A673 (cell line): ENCODE measurements around the gene MTCH1. TPM values are rescaled to one million over a fixed set of nuclear protein-coding genes. Genes with fewer than 3 reads are reported as not detected.

Experiments
- BruUV-seq: library from RNA; stranded (reverse); fragments of 400-500 nt; replicated peaks from 2 replicates; lab custom pipeline; 2021; lab: Mats Ljungman, UMichigan
- CTCF ChIA-PET: fragments of 300-600 bp; sonication (Branson Sonifier 250); formaldehyde crosslinking; loops from one replicate; lab custom pipeline; 2022; ENCODE audit warnings: antibody characterized with exemption; lab: Charles Lee
- POLR2A ChIA-PET: fragments of 300-600 bp; sonication (Branson Sonifier 250); formaldehyde crosslinking; loops from one replicate; lab custom pipeline; 2022; ENCODE audit warnings: antibody characterized with exemption; ENCODE audit not compliant: low non-redundant PET; lab: Charles Lee
- DNase-seq: peaks from one replicate; pipeline ENCODE4 v3.0.0-alpha.2; 2015; ENCODE audit warnings: low spot score
- H3K27ac ChIP-seq: fragments of 200-600 bp; sonication (generic); 2 replicates; pipeline ENCODE4 v1.5.1; 2016; ENCODE audit warnings: mixed run types, low read depth, mild to moderate bottlenecking, mixed read lengths, antibody characterized with exemption, low read length; ENCODE audit not compliant: poor library complexity, severe bottlenecking
- H3K27me3 ChIP-seq: fragments of 200-600 bp; sonication (generic); replicated peaks from 2 replicates; pipeline ENCODE4 v1.6.1; 2017; ENCODE audit warnings: mixed run types, low read depth, mild to moderate bottlenecking, mixed read lengths, antibody characterized with exemption, low read length; ENCODE audit not compliant: insufficient read depth, poor library complexity
- H3K36me3 ChIP-seq: fragments of 200-600 bp; sonication (generic); 2 replicates; pipeline ENCODE4 v1.6.1; 2016; ENCODE audit warnings: mixed run types, mild to moderate bottlenecking, mixed read lengths, antibody characterized with exemption, low read length; ENCODE audit not compliant: insufficient read depth, poor library complexity, severe bottlenecking
- H3K4me1 ChIP-seq: fragments of 200-600 bp; sonication (generic); 2 replicates; pipeline ENCODE4 v1.6.1; 2017; ENCODE audit warnings: mixed run types, mild to moderate bottlenecking, mixed read lengths, antibody characterized with exemption, low read length; ENCODE audit not compliant: insufficient read depth, poor library complexity, severe bottlenecking
- H3K4me3 ChIP-seq: fragments of 200-600 bp; sonication (generic); 2 replicates; pipeline ENCODE4 v1.5.1; 2016; ENCODE audit warnings: low read depth, mixed run types, mild to moderate bottlenecking, mixed read lengths, low read length; ENCODE audit not compliant: poor library complexity, severe bottlenecking
- H3K9me3 ChIP-seq: fragments of 200-600 bp; sonication (generic); 2 replicates; pipeline ENCODE4 v1.6.1; 2016; ENCODE audit warnings: mixed run types, low read depth, mild to moderate bottlenecking, mixed read lengths, antibody characterized with exemption, low read length; ENCODE audit not compliant: poor library complexity, severe bottlenecking
- EZH2 ChIP-seq: fragments of 200-600 bp; sonication (generic); IDR thresholded peaks from 2 replicates; pipeline ENCODE4 v1.6.1; 2017; ENCODE audit warnings: borderline replicate concordance, low read depth, mild to moderate bottlenecking, mixed read lengths, antibody characterized with exemption, low read length; ENCODE audit not compliant: poor library complexity, severe bottlenecking
- intact Hi-C: fragments of 100-400 bp; cut with micrococcal nuclease; formaldehyde crosslinking; loops from one replicate; pipeline ENCODE4 v1.10.0; 2022; ENCODE audit not compliant: unreplicated experiment
- total RNA-seq: library from RNA; stranded (reverse); gene quantifications from 2 replicates; pipeline ENCODE4 v1.2.3, GENCODE V29; 2021
- TF ChIP-seq, protein P1 (sequence below): fragments of 300-800, 200-600 bp; sonication (generic); conservative IDR thresholded peaks from 2 replicates; pipeline ENCODE4 v1.5.1; 2017; ENCODE audit warnings: low read depth, mild to moderate bottlenecking, antibody characterized with exemption, low read length, moderate library complexity, mixed read lengths

Gene MTCH1
- total RNA-seq, 1 experiment from 2014 or later, result 242 TPM

DNA sequence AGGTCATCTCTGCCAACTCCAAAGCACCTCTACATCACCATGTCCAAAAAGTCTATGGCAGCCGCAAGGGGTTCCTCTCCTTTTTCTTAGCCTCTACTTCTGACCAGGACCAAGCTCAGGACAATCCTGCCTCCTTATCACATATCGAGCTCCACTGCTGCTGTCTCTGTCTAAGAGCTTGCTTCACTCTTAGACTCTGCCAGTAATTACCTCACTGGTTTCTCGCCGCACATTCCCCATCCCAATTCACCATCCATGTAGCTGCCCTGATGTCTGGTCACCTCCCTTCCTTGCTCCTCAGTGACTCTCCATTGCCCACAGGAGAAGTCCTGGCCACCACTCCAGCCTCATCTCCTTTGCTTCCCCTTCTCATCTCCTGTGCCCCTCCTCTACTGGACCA lies 55.5 kb downstream of the MTCH1 start:
- peaks cover 7% of the 10 kb centered on the region for H3K4me1 ChIP-seq
- no peak overlapping the region for H3K4me3 ChIP-seq
- TF ChIP-seq, protein P1, sequence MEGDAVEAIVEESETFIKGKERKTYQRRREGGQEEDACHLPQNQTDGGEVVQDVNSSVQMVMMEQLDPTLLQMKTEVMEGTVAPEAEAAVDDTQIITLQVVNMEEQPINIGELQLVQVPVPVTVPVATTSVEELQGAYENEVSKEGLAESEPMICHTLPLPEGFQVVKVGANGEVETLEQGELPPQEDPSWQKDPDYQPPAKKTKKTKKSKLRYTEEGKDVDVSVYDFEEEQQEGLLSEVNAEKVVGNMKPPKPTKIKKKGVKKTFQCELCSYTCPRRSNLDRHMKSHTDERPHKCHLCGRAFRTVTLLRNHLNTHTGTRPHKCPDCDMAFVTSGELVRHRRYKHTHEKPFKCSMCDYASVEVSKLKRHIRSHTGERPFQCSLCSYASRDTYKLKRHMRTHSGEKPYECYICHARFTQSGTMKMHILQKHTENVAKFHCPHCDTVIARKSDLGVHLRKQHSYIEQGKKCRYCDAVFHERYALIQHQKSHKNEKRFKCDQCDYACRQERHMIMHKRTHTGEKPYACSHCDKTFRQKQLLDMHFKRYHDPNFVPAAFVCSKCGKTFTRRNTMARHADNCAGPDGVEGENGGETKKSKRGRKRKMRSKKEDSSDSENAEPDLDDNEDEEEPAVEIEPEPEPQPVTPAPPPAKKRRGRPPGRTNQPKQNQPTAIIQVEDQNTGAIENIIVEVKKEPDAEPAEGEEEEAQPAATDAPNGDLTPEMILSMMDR, result no peak
- no peak for TF ChIP-seq EZH2
- H3K9me3 ChIP-seq, result no peaks in the 10 kb centered on the region
- DNase-seq, result no peak
- no peak overlapping the region for H3K27ac ChIP-seq
- ChIA-PET POLR2A (no interaction called here), CTCF (no interaction called here)
- BruUV-seq, result no TSS peak
- intact Hi-C loops, result no loop called here
- H3K27me3 ChIP-seq, result no peaks in the 10 kb centered on the region
- H3K36me3 ChIP-seq, result no peaks in the 10 kb centered on the region

DNA sequence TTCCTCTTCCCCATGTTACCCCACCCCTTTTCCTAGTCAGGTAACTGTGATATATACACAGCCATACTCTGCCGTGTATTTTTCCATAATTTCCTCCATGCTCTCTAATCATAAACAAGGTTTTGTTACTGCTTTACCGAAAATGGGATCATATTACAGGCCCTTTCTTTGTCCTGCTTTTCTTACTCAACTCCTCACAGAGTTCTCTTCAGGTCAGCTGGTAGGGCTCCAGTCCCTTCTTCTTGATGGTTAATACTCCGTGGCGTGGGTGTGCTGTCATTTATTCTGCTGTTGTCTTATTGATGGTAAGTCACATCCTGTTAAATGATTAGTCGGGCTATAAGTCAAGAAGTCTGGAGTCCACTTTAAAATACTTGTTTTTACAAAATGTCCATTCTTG lies 56.4 kb downstream of the MTCH1 start:
- Histone ChIP-seq H3K4me3 (no peak overlapping the region), H3K4me1 (peaks cover 7% of the 10 kb centered on the region), H3K36me3 (no peaks in the 10 kb centered on the region), H3K27me3 (no peaks in the 10 kb centered on the region), H3K27ac (no peak overlapping the region), H3K9me3 (no peaks in the 10 kb centered on the region)
- BruUV-seq, result no TSS peak
- TF ChIP-seq EZH2, result no peak
- TF ChIP-seq, protein P1, result no peak
- ChIA-PET CTCF (no interaction called here), POLR2A (no interaction called here)
- DNase-seq, result peak; percentile 36
- intact Hi-C loops, result no loop called here

DNA sequence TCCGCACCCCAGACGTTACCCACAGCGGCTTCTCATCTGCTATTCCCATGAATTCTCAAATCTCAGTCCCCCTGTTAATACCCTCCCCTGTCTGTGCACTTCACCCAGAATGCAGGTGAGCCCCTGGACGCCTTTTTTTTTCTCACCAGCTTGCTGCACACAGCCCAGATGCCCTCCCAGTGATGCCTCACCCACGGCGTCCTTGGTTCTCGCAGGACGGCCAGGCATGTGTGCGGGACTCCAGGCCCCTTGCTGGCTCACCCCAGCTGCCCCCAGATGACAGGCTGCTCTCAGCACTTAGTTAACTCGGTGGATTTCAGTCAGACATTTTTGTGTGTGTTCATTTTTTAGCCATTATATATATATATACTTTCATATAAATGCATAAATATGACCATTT lies 56.8 kb downstream of the MTCH1 start:
- no peaks in the 10 kb centered on the region for H3K36me3 ChIP-seq
- ChIA-PET CTCF (no interaction called here), POLR2A (no interaction called here)
- intact Hi-C loops, result no loop called here
- H3K4me3 ChIP-seq, result no peak overlapping the region
- no peaks in the 10 kb centered on the region for H3K27me3 ChIP-seq
- TF ChIP-seq, protein P1, result no peak
- no peak for TF ChIP-seq EZH2
- H3K9me3 ChIP-seq, result no peaks in the 10 kb centered on the region
- peaks cover 7% of the 10 kb centered on the region for H3K4me1 ChIP-seq
- H3K27ac ChIP-seq, result no peak overlapping the region
- BruUV-seq, result no TSS peak
- no peak for DNase-seq
